ENCODE measurements around the gene SPEG. TPM values are rescaled to one million over a fixed set of nuclear protein-coding genes. Genes with fewer than 3 reads are reported as not detected.
"Not testable (repeated sequence)": the region's sequence is repeated elsewhere in the genome, so short reads cannot be mapped to it uniquely, and the experiment has no call there.

SPEG gene
- total RNA-seq, 1 experiment from 2014 or later, result 16.7 TPM

DNA sequence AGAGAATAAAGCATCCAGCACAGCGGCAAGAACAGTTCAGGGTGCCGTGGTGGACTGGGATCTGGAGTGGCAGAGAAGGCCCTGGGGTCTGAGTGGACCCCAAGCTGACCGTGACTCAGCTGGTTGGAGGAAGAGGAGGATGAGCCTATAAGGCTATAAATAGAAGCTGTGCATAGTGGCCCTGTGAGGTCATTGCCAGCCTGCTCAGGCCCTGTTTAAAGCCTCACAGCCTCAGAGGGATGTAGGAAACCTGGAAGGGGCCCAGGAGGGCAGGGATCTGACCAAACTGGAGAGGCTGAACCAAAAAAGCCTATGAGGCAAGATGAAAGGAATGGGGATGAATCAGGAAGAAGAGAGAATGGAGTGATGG is 27.8 kb upstream of the SPEG start:
- intact Hi-C loops (cut with micrococcal nuclease; ENCODE audit: unreplicated experiment), result no loop called here
- no peak overlapping the region for H3K4me3 Mint-ChIP-seq (ENCODE audit: low read depth, unreplicated experiment)

DNA sequence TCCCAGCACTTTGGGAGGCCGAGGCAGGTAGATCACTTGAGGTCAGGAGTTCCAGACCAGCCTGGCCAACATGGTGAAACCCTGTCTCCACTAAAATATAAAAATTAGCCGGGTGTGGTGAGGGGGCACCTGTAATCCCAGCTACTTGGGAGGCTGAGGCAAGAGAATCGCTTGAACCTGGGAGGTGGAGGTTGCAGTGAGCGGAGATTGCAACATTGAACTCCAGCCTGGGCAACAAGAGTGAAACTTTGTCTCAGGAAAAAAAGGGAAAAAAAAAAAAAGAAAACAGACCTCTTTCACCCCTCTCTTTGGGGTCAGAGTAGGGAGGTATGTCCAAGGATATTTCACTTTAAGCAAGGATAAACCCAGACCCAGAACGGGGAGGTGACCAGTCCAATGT is 27.3 kb upstream of the SPEG start:
- H3K4me1 Mint-ChIP-seq (ENCODE audit: low read depth, unreplicated experiment); H3K36me3 Mint-ChIP-seq (ENCODE audit: insufficient read depth, unreplicated experiment); H3K27ac Mint-ChIP-seq (ENCODE audit: unreplicated experiment); H3K9me3 Mint-ChIP-seq (ENCODE audit: low read depth, unreplicated experiment); H3K4me3 Mint-ChIP-seq (ENCODE audit: low read depth, unreplicated experiment); BruUV-seq (replicated peaks); intact Hi-C loops (cut with micrococcal nuclease; ENCODE audit: unreplicated experiment); DNase-seq; CTCF ChIA-PET: not testable (repeated sequence)
- H3K27me3 Mint-ChIP-seq (ENCODE audit: unreplicated experiment), result peaks cover 28% of the 10 kb centered on the region

More for the DNA sequence above, 27.8 kb upstream of the SPEG start:
- no TSS peak for BruUV-seq (replicated peaks)
- no peak for TF ChIP-seq CTCF (IDR thresholded peaks at IDR 0.05; ENCODE audit: unreplicated experiment)
- Mint-ChIP-seq H3K4me1 (ENCODE audit: low read depth, unreplicated experiment) (peaks cover 8% of the 10 kb centered on the region), H3K27me3 (ENCODE audit: unreplicated experiment) (peaks cover 28% of the 10 kb centered on the region), H3K9me3 (ENCODE audit: low read depth, unreplicated experiment) (no peaks in the 10 kb centered on the region), H3K27ac (ENCODE audit: unreplicated experiment) (no peak overlapping the region), H3K36me3 (ENCODE audit: insufficient read depth, unreplicated experiment) (no peaks in the 10 kb centered on the region)
- CTCF ChIA-PET, result no interaction called here
- DNase-seq, result no peak

- no peak for DNase-seq
- CTCF ChIA-PET, result interaction anchor here (0.9 kb wide), 1 partner anchor 20 kb away, joined by 11 read pairs; no protein-coding TSS in a partner anchor
- no TSS peak for BruUV-seq (replicated peaks)
- Mint-ChIP-seq H3K27me3 (ENCODE audit: unreplicated experiment) (peaks cover 37% of the 10 kb centered on the region), H3K9me3 (ENCODE audit: low read depth, unreplicated experiment) (no peaks in the 10 kb centered on the region), H3K4me1 (ENCODE audit: low read depth, unreplicated experiment) (peaks cover 8% of the 10 kb centered on the region), H3K4me3 (ENCODE audit: low read depth, unreplicated experiment) (no peak overlapping the region), H3K36me3 (ENCODE audit: insufficient read depth, unreplicated experiment) (no peaks in the 10 kb centered on the region), H3K27ac (ENCODE audit: unreplicated experiment) (no peak overlapping the region)
- intact Hi-C loops (cut with micrococcal nuclease; ENCODE audit: unreplicated experiment), result no loop called here
- TF ChIP-seq CTCF (IDR thresholded peaks at IDR 0.05; ENCODE audit: unreplicated experiment), result no peak
These were observed 26.4 kb upstream of the SPEG start for GRCh38 chr2:219408204-219408603.

GRCh38 chr2:219408631-219409030 is 26.0 kb upstream of the SPEG start:
- Mint-ChIP-seq H3K9me3 (ENCODE audit: low read depth, unreplicated experiment) (no peaks in the 10 kb centered on the region), H3K4me1 (ENCODE audit: low read depth, unreplicated experiment) (peaks cover 8% of the 10 kb centered on the region), H3K27ac (ENCODE audit: unreplicated experiment) (no peak overlapping the region), H3K27me3 (ENCODE audit: unreplicated experiment) (peaks cover 41% of the 10 kb centered on the region), H3K36me3 (ENCODE audit: insufficient read depth, unreplicated experiment) (no peaks in the 10 kb centered on the region), H3K4me3 (ENCODE audit: low read depth, unreplicated experiment) (no peak overlapping the region)
- no peak for DNase-seq
- CTCF ChIA-PET, result interaction anchor here (0.9 kb wide), 1 partner anchor 21 kb away, joined by 11 read pairs; no protein-coding TSS in a partner anchor
- BruUV-seq (replicated peaks), result no TSS peak
- no peak for TF ChIP-seq CTCF (IDR thresholded peaks at IDR 0.05; ENCODE audit: unreplicated experiment)
- intact Hi-C loops (cut with micrococcal nuclease; ENCODE audit: unreplicated experiment), result no loop called here

GRCh38 chr2:219409619-219410018 is 25.0 kb upstream of the SPEG start:
- CTCF ChIA-PET, result interaction anchor here (0.5 to 1.0 kb wide), 2 partner anchors 120 to 243 kb away, joined by 3 to 4 read pairs; no protein-coding TSS in a partner anchor
- intact Hi-C loops (cut with micrococcal nuclease; ENCODE audit: unreplicated experiment), result no loop called here
- no peak for DNase-seq
- BruUV-seq (replicated peaks), result no TSS peak
- peaks cover 49% of the 10 kb centered on the region for H3K27me3 Mint-ChIP-seq (ENCODE audit: unreplicated experiment)
- peaks cover 8% of the 10 kb centered on the region for H3K4me1 Mint-ChIP-seq (ENCODE audit: low read depth, unreplicated experiment)
- TF ChIP-seq CTCF (IDR thresholded peaks at IDR 0.05; ENCODE audit: unreplicated experiment), result no peak
- no peaks in the 10 kb centered on the region for H3K36me3 Mint-ChIP-seq (ENCODE audit: insufficient read depth, unreplicated experiment)
- no peaks in the 10 kb centered on the region for H3K9me3 Mint-ChIP-seq (ENCODE audit: low read depth, unreplicated experiment)
- no peak overlapping the region for H3K27ac Mint-ChIP-seq (ENCODE audit: unreplicated experiment)
- H3K4me3 Mint-ChIP-seq (ENCODE audit: low read depth, unreplicated experiment), result no peak overlapping the region

Data from Calu3 (cell line).